Transverse colon (tissue), 3 donors: ENCODE results near the gene ARID3A.

Experiments used
- POLR2A ChIP-seq: fragments of 450-650 bp; IDR thresholded peaks from one replicate; pipeline ENCODE4 v1.6.1; 2016; ENCODE audit warnings: antibody characterized with exemption, mild to moderate bottlenecking, moderate library complexity
- TF ChIP-seq, protein P1 (sequence below), 5 experiments: fragments of 200-600 bp in 3 of 5; fragments of 450-650 bp in 2 of 5; sonication (generic) in 3 of 5; IDR thresholded peaks; 1 replicate in 2 of 5; 2 replicates in 3 of 5; pipeline ENCODE4 v1.5.1; 2016 to 2017; ENCODE audit warnings: antibody characterized with exemption in 5 of 5, inconsistent platforms in 3 of 5, mild to moderate bottlenecking in 2 of 5, moderate library complexity in 1 of 5

DNA sequence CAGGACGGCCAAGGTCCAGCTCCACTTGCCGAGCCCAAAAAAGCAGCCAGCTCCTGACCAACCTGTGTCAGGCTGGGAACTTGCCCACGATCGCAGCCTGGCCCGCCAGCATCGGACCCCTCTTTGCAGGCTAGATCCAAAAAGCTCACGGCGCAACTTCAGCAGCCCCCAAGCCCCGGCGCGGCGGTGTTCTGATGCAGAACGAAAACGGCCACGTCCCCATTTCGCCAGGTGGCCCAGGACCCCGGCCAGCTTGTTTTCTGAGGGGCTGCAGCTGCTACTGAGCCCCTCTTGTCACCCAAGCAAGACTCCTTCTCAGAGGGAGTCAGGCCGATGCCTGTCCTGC is 93.8 kb downstream of the ARID3A start:
- TF ChIP-seq, protein P1, sequence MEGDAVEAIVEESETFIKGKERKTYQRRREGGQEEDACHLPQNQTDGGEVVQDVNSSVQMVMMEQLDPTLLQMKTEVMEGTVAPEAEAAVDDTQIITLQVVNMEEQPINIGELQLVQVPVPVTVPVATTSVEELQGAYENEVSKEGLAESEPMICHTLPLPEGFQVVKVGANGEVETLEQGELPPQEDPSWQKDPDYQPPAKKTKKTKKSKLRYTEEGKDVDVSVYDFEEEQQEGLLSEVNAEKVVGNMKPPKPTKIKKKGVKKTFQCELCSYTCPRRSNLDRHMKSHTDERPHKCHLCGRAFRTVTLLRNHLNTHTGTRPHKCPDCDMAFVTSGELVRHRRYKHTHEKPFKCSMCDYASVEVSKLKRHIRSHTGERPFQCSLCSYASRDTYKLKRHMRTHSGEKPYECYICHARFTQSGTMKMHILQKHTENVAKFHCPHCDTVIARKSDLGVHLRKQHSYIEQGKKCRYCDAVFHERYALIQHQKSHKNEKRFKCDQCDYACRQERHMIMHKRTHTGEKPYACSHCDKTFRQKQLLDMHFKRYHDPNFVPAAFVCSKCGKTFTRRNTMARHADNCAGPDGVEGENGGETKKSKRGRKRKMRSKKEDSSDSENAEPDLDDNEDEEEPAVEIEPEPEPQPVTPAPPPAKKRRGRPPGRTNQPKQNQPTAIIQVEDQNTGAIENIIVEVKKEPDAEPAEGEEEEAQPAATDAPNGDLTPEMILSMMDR (IDR thresholded peaks at IDR 0.05) = no peak
- no peak for TF ChIP-seq POLR2A
